BE2C (cell line): Measurements from ENCODE around the gene ACAD11.
"Not testable (repeated sequence)": the region's sequence is repeated elsewhere in the genome, so short reads cannot be mapped to it uniquely, and the experiment has no call there.

Experiments used
- DNase-seq: peaks from one replicate; pipeline ENCODE4 v3.0.0-alpha.2; 2020
- H3K27me3 ChIP-seq: fragments of 250-450 bp; sonication (Bioruptor Pico); 2 replicates; pipeline ENCODE4 v1.5.1; 2020; ENCODE audit warnings: mild to moderate bottlenecking
- H3K36me3 ChIP-seq: fragments of 250-450 bp; sonication (Bioruptor Pico); 2 replicates; pipeline ENCODE4 v1.5.1; 2020; ENCODE audit warnings: mild to moderate bottlenecking
- H3K4me1 ChIP-seq: fragments of 250-450 bp; sonication (Bioruptor Pico); 2 replicates; pipeline ENCODE4 v1.5.1; 2020
- H3K4me3 ChIP-seq: 2 replicates; pipeline ENCODE4 v1.5.1; 2011; ENCODE audit warnings: low read depth, low read length
- H3K9me3 ChIP-seq: fragments of 250-450 bp; sonication (Bioruptor Pico); 2 replicates; pipeline ENCODE4 v1.5.1; 2020
- CTCF ChIP-seq: IDR thresholded peaks from 2 replicates; pipeline ENCODE4 v1.5.1; 2012; ENCODE audit warnings: mild to moderate bottlenecking, low read depth, low read length

The ACAD11 gene

GRCh38 chr3:132606085-132606484 is 53.5 kb downstream of the ACAD11 start:
- H3K9me3 ChIP-seq: no peaks in the 10 kb centered on the region
- H3K4me1 ChIP-seq: no peaks in the 10 kb centered on the region
- H3K27me3 ChIP-seq: no peaks in the 10 kb centered on the region
- no peaks in the 10 kb centered on the region; the same call in 1 of the 2 replicates for H3K36me3 ChIP-seq
- H3K4me3 ChIP-seq: no peak overlapping the region
- no peak for TF ChIP-seq CTCF
- DNase-seq: no peak

GRCh38 chr3:132605374-132605792 is 54.2 kb downstream of the ACAD11 start:
- H3K4me3 ChIP-seq: no peak overlapping the region
- H3K27me3 ChIP-seq: no peaks in the 10 kb centered on the region
- DNase-seq: no peak
- no peak for TF ChIP-seq CTCF
- H3K4me1 ChIP-seq: no peaks in the 10 kb centered on the region
- no peaks in the 10 kb centered on the region for H3K9me3 ChIP-seq
- no peaks in the 10 kb centered on the region; the same call in 1 of the 2 replicates for H3K36me3 ChIP-seq

GRCh38 chr3:132600614-132601013 is 59.0 kb downstream of the ACAD11 start:
- not testable (repeated sequence) for H3K9me3 ChIP-seq, DNase-seq, H3K4me1 ChIP-seq, H3K4me3 ChIP-seq, H3K36me3 ChIP-seq, H3K27me3 ChIP-seq

GRCh38 chr3:132598181-132598580 is 61.4 kb downstream of the ACAD11 start:
- Histone ChIP-seq H3K4me3 (no peak overlapping the region), H3K4me1 (no peaks in the 10 kb centered on the region), H3K27me3 (no peaks in the 10 kb centered on the region), H3K36me3 (no peaks in the 10 kb centered on the region; the same call in 1 of the 2 replicates), H3K9me3 (no peaks in the 10 kb centered on the region)
- TF ChIP-seq CTCF: no peak
- DNase-seq: no peak

- Histone ChIP-seq H3K4me1 (no peaks in the 10 kb centered on the region), H3K27me3 (no peaks in the 10 kb centered on the region), H3K4me3 (no peak overlapping the region), H3K36me3 (no peaks in the 10 kb centered on the region), H3K9me3 (no peaks in the 10 kb centered on the region)
- no peak for TF ChIP-seq CTCF
- DNase-seq: no peak
Observed at GRCh38 chr3:132597660-132598059, 61.9 kb downstream of the ACAD11 start.

- no peak within 1 kb of the TSS for H3K4me3 ChIP-seq
- no peaks in the 10 kb centered on the region for H3K36me3 ChIP-seq
- H3K4me1 ChIP-seq: no peaks in the 10 kb centered on the region
- no peaks in the 10 kb centered on the region for H3K9me3 ChIP-seq
- DNase-seq: no peak
- no peaks in the 10 kb centered on the region for H3K27me3 ChIP-seq
- no peak for TF ChIP-seq CTCF
Observed at GRCh38 chr3:132596816-132597433, 62.7 kb downstream of the ACAD11 start, which contains the start of gene ACKR4. Gene ACKR4, plus strand, starts transcription at chr3:132597270. Its CDS starts 3,128 bp downstream, at chr3:132600398.
